NB4 (cell line): ENCODE measurements around the gene BTAF1.

ENCODE experiments used
- MYC ChIP-seq: IDR thresholded peaks from 2 replicates; pipeline ENCODE4 v1.6.1; 2011; ENCODE audit warnings: low read depth, low read length
- POLR2A ChIP-seq: IDR thresholded peaks from 2 replicates; pipeline ENCODE4 v1.6.1; 2011; ENCODE audit warnings: mild to moderate bottlenecking; ENCODE audit not compliant: insufficient read length; ENCODE audit errors: extremely low read depth
- TF ChIP-seq, protein P1 (sequence below): IDR thresholded peaks from one replicate; pipeline ENCODE4 v1.5.1; 2012; ENCODE audit warnings: low read depth, low read length
- TF ChIP-seq, protein P2 (sequence below): IDR thresholded peaks from 2 replicates; pipeline ENCODE4 v1.6.1; 2011; ENCODE audit warnings: low read depth, low read length

DNA sequence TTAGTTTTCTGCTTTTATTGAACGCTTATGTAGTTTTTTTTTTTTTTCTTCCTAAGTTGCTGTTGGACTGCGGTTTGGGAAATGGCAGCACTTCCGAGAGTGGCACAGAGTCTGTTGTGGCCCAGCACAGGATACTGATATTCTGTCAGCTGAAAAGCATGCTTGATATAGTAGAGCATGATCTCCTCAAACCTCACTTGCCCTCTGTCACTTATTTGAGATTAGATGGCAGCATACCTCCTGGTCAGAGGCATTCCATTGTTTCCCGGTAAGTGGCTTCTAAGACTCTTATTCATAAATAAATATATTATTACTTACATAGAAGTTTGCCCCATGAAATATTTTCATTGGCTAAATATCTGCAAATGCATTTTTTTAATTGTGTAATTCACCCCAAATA is 101.1 kb downstream of the BTAF1 start:
- TF ChIP-seq, protein P1, sequence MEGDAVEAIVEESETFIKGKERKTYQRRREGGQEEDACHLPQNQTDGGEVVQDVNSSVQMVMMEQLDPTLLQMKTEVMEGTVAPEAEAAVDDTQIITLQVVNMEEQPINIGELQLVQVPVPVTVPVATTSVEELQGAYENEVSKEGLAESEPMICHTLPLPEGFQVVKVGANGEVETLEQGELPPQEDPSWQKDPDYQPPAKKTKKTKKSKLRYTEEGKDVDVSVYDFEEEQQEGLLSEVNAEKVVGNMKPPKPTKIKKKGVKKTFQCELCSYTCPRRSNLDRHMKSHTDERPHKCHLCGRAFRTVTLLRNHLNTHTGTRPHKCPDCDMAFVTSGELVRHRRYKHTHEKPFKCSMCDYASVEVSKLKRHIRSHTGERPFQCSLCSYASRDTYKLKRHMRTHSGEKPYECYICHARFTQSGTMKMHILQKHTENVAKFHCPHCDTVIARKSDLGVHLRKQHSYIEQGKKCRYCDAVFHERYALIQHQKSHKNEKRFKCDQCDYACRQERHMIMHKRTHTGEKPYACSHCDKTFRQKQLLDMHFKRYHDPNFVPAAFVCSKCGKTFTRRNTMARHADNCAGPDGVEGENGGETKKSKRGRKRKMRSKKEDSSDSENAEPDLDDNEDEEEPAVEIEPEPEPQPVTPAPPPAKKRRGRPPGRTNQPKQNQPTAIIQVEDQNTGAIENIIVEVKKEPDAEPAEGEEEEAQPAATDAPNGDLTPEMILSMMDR, result no peak
- TF ChIP-seq POLR2A, result no peak
- TF ChIP-seq, protein P2, sequence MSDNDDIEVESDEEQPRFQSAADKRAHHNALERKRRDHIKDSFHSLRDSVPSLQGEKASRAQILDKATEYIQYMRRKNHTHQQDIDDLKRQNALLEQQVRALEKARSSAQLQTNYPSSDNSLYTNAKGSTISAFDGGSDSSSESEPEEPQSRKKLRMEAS, result no peak
- no peak for TF ChIP-seq MYC
